HepG2 (cell line): ENCODE measurements around the gene MMUT. TPM values are rescaled to one million over a fixed set of nuclear protein-coding genes. Genes with fewer than 3 reads are reported as not detected.

Experiments used
- ZNF572 ChIP-seq: sonication (generic); formaldehyde crosslinking; IDR thresholded peaks from 2 replicates; pipeline ENCODE4 v1.5.1; 2020; ENCODE audit warnings: mild to moderate bottlenecking, missing genetic modification reagents
- ZNF777 ChIP-seq: sonication (generic); formaldehyde crosslinking; IDR thresholded peaks from 2 replicates; pipeline ENCODE4 v1.4.0; 2020; ENCODE audit warnings: missing genetic modification reagents
- polyA plus RNA-seq, 8 experiments: library from polyadenylated mRNA; depleted of rRNA in 3 of 8; stranded (reverse) in 7 of 8; unstranded in 1 of 8; fragments of >200 nt; fragmentation: Illumina TruSeq in 4 of 8; extraction: Trizol in 4 of 8; gene quantifications; 2 replicates each; pipeline versions ENCODE4 v1.2.1 to v1.2.3, GENCODE V29; 2011 to 2016; ENCODE audit warnings: low read depth in 4 of 8, missing spikeins in 1 of 8, mixed read lengths in 1 of 8; ENCODE audit not compliant: insufficient read depth in 1 of 8
- total RNA-seq, 5 experiments: library from RNA; depleted of rRNA; stranded (reverse); fragments of >200 nt; fragmentation: Illumina TruSeq; extraction: Trizol; gene quantifications; 2 replicates each; pipeline ENCODE4 v1.2.3, GENCODE V29; 2016; ENCODE audit warnings: low read depth in 1 of 5
- TF ChIP-seq, protein P1 (sequence below): sonication (generic); formaldehyde crosslinking; IDR thresholded peaks from 2 replicates; pipeline ENCODE4 v1.5.1; 2020; ENCODE audit warnings: missing genetic modification reagents, mild to moderate bottlenecking, borderline replicate concordance
- TF ChIP-seq, protein P2 (sequence below): sonication (generic); formaldehyde crosslinking; IDR thresholded peaks from 2 replicates; pipeline ENCODE4 v1.9.0; 2021; ENCODE audit warnings: mild to moderate bottlenecking, missing genetic modification reagents

The MMUT gene
- total and polyA plus RNA-seq, 2 of the 13 experiments (the other 11 are each of a cell fraction or from before 2014, with no cell fraction given) = 16.1 to 20.5 TPM

- TF ChIP-seq, protein P1, sequence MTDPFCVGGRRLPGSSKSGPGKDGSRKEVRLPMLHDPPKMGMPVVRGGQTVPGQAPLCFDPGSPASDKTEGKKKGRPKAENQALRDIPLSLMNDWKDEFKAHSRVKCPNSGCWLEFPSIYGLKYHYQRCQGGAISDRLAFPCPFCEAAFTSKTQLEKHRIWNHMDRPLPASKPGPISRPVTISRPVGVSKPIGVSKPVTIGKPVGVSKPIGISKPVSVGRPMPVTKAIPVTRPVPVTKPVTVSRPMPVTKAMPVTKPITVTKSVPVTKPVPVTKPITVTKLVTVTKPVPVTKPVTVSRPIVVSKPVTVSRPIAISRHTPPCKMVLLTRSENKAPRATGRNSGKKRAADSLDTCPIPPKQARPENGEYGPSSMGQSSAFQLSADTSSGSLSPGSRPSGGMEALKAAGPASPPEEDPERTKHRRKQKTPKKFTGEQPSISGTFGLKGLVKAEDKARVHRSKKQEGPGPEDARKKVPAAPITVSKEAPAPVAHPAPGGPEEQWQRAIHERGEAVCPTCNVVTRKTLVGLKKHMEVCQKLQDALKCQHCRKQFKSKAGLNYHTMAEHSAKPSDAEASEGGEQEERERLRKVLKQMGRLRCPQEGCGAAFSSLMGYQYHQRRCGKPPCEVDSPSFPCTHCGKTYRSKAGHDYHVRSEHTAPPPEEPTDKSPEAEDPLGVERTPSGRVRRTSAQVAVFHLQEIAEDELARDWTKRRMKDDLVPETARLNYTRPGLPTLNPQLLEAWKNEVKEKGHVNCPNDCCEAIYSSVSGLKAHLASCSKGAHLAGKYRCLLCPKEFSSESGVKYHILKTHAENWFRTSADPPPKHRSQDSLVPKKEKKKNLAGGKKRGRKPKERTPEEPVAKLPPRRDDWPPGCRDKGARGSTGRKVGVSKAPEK (CRISPR knock-in tag) = no peak
- no peak for TF ChIP-seq ZNF572 (CRISPR knock-in tag)
- TF ChIP-seq, protein P2, sequence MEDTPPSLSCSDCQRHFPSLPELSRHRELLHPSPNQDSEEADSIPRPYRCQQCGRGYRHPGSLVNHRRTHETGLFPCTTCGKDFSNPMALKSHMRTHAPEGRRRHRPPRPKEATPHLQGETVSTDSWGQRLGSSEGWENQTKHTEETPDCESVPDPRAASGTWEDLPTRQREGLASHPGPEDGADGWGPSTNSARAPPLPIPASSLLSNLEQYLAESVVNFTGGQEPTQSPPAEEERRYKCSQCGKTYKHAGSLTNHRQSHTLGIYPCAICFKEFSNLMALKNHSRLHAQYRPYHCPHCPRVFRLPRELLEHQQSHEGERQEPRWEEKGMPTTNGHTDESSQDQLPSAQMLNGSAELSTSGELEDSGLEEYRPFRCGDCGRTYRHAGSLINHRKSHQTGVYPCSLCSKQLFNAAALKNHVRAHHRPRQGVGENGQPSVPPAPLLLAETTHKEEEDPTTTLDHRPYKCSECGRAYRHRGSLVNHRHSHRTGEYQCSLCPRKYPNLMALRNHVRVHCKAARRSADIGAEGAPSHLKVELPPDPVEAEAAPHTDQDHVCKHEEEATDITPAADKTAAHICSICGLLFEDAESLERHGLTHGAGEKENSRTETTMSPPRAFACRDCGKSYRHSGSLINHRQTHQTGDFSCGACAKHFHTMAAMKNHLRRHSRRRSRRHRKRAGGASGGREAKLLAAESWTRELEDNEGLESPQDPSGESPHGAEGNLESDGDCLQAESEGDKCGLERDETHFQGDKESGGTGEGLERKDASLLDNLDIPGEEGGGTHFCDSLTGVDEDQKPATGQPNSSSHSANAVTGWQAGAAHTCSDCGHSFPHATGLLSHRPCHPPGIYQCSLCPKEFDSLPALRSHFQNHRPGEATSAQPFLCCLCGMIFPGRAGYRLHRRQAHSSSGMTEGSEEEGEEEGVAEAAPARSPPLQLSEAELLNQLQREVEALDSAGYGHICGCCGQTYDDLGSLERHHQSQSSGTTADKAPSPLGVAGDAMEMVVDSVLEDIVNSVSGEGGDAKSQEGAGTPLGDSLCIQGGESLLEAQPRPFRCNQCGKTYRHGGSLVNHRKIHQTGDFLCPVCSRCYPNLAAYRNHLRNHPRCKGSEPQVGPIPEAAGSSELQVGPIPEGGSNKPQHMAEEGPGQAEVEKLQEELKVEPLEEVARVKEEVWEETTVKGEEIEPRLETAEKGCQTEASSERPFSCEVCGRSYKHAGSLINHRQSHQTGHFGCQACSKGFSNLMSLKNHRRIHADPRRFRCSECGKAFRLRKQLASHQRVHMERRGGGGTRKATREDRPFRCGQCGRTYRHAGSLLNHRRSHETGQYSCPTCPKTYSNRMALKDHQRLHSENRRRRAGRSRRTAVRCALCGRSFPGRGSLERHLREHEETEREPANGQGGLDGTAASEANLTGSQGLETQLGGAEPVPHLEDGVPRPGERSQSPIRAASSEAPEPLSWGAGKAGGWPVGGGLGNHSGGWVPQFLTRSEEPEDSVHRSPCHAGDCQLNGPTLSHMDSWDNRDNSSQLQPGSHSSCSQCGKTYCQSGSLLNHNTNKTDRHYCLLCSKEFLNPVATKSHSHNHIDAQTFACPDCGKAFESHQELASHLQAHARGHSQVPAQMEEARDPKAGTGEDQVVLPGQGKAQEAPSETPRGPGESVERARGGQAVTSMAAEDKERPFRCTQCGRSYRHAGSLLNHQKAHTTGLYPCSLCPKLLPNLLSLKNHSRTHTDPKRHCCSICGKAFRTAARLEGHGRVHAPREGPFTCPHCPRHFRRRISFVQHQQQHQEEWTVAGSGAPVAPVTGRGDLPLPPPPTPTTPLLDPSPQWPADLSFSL (CRISPR knock-in tag) = no peak
- no peak for TF ChIP-seq ZNF777 (CRISPR knock-in tag)
Measured at GRCh38 chr6:49415358-49415757, 47.7 kb downstream of the MMUT start (continued).
